Cerebellar nuclear complex (tissue), 1 donor: ENCODE measurements around the gene ADSS1.

Source experiments
- DNase-seq, 2 experiments: peaks; one replicate each; lab custom pipeline; 2025; lab: John Stamatoyannopoulos, UW

Gene ADSS1

GRCh38 chr14:104784218-104784568 is 60.2 kb downstream of the ADSS1 start:
- DNase-seq: no peak

GRCh38 chr14:104784846-104785707 is 61.0 kb downstream of the ADSS1 start:
- no peak for DNase-seq

- no peak for DNase-seq
Observed at GRCh38 chr14:104785708-104786080, 61.7 kb downstream of the ADSS1 start.

GRCh38 chr14:104786091-104786586 is 62.1 kb downstream of the ADSS1 start:
- DNase-seq: no peak

GRCh38 chr14:104786726-104787675 is 63.0 kb downstream of the ADSS1 start:
- no peak for DNase-seq

- DNase-seq: no peak
Observed at GRCh38 chr14:104787736-104788135, 63.7 kb downstream of the ADSS1 start.

GRCh38 chr14:104788161-104788818 is 64.3 kb downstream of the ADSS1 start:
- no peak for DNase-seq

- DNase-seq: no peak
Observed at GRCh38 chr14:104788873-104789663, 65.0 kb downstream of the ADSS1 start.

- no peak for DNase-seq
Observed at GRCh38 chr14:104789752-104790743, 66.0 kb downstream of the ADSS1 start.

- no peak for DNase-seq
Observed at GRCh38 chr14:104791425-104791824, 67.4 kb downstream of the ADSS1 start.

- DNase-seq: no peak
Observed at GRCh38 chr14:104792101-104792884, 68.3 kb downstream of the ADSS1 start.

GRCh38 chr14:104792945-104793702 is 69.1 kb downstream of the ADSS1 start:
- no peak for DNase-seq

- DNase-seq: no peak
Observed at GRCh38 chr14:104793703-104793959, 69.6 kb downstream of the ADSS1 start.

- no peak for DNase-seq
Observed at GRCh38 chr14:104794099-104794498, 70.1 kb downstream of the ADSS1 start.

GRCh38 chr14:104794631-104794992 is 70.6 kb downstream of the ADSS1 start:
- DNase-seq: no peak

- no peak for DNase-seq
Observed at GRCh38 chr14:104794993-104795780, 71.2 kb downstream of the ADSS1 start, which contains the start of gene AKT1. AKT1 (minus strand) TSS chr14:104795748; CDS start chr14:104792643, 3,105 bp downstream.

- DNase-seq: no peak
Observed at GRCh38 chr14:104795781-104796686, 72.0 kb downstream of the ADSS1 start.
